Colonic mucosa (tissue), 4 donors: ENCODE measurements around the gene APOLD1. TPM values are rescaled to one million over a fixed set of nuclear protein-coding genes. Genes with fewer than 3 reads are reported as not detected.

Source experiments
- DNase-seq: peaks from one replicate; pipeline ENCODE4 v3.0.0-alpha.2; 2020
- H3K27ac ChIP-seq: fragments of 200-600 bp; one replicate; pipeline ENCODE4 v1.8.0; 2021
- H3K27me3 ChIP-seq: fragments of 200-600 bp; one replicate; pipeline ENCODE4 v1.8.0; 2021
- H3K36me3 ChIP-seq: fragments of 200-600 bp; one replicate; pipeline ENCODE4 v1.8.0; 2021
- H3K4me1 ChIP-seq: fragments of 200-600 bp; one replicate; pipeline ENCODE4 v1.8.0; 2021; ENCODE audit warnings: mild to moderate bottlenecking
- H3K4me3 ChIP-seq: fragments of 200-600 bp; one replicate; pipeline ENCODE4 v1.8.0; 2021
- H3K9ac ChIP-seq, 2 donors: one replicate each; pipeline ENCODE4 v1.7.0; 2013; ENCODE audit warnings: control low read depth in 2 of 2, low read depth in 2 of 2, low read length in 2 of 2
- H3K9me3 ChIP-seq: fragments of 200-600 bp; one replicate; pipeline ENCODE4 v1.8.0; 2021
- CTCF ChIP-seq: fragments of 200-600 bp; IDR thresholded peaks from one replicate; pipeline ENCODE4 v1.8.0; 2022; ENCODE audit warnings: antibody characterized with exemption, mild to moderate bottlenecking
- intact Hi-C: fragments of 100-400 bp; cut with DNase I; formaldehyde crosslinking; loops from one replicate; pipeline ENCODE4 v1.14.1; 2022
- total RNA-seq, 2 donors: library from RNA; stranded (reverse); fragmentation: NEBNext Ultra II Directional in 1 of 2; extraction: Animal tissue kit (Norgen Biotek cat#: 25700) in 1 of 2; gene quantifications; one replicate each; pipeline ENCODE4 v1.2.1, GENCODE V29; 2021
- donor health status: healthy.
- donor health status: DM: no; HTN: no; CAD: no.
- donor health status: DM: no; HTN: no; CAD: no.

Gene APOLD1
- total RNA-seq, 2 donors from 2014 or later, result 2.6 to 5.4 TPM

- H3K4me3 ChIP-seq, result no peak overlapping the region
- no peak for DNase-seq
- no peaks in the 10 kb centered on the region for H3K27me3 ChIP-seq
- intact Hi-C loops, result no loop called here
- no peak for TF ChIP-seq CTCF
- H3K9me3 ChIP-seq, result no peaks in the 10 kb centered on the region
- no peak overlapping the region for H3K27ac ChIP-seq
- peaks cover 4% of the 10 kb centered on the region for H3K4me1 ChIP-seq
- no peak overlapping the region for H3K9ac ChIP-seq
- H3K36me3 ChIP-seq, result peaks cover 23% of the 10 kb centered on the region
These were observed 37.8 kb downstream of the APOLD1 start for GRCh38 chr12:12823300-12823699.

DNA sequence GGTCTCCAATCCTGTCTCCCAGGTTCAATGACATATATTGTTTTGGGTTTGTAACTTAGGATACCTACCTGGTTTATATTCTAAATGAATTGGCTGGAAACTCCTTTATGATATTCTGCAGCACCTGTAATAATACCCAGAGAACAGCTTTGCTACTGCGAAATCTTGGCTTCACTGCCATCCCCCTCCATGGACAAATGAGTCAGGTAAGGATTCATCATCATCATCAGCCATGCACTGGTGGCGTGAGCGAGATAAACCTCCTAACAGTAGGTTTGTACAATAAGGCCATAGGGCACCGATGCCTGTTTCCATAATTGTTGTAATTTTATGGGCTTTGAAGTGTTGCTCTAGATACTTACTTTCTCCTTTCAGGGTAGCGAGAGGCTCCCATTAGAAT, 38.4 kb downstream of the APOLD1 start:
- no peak for TF ChIP-seq CTCF
- Histone ChIP-seq H3K27me3 (no peaks in the 10 kb centered on the region), H3K36me3 (peaks cover 26% of the 10 kb centered on the region), H3K4me1 (peaks cover 4% of the 10 kb centered on the region), H3K27ac (no peak overlapping the region), H3K9me3 (no peaks in the 10 kb centered on the region), H3K4me3 (no peak overlapping the region), H3K9ac (no peak overlapping the region)
- intact Hi-C loops, result no loop called here
- no peak for DNase-seq

DNA sequence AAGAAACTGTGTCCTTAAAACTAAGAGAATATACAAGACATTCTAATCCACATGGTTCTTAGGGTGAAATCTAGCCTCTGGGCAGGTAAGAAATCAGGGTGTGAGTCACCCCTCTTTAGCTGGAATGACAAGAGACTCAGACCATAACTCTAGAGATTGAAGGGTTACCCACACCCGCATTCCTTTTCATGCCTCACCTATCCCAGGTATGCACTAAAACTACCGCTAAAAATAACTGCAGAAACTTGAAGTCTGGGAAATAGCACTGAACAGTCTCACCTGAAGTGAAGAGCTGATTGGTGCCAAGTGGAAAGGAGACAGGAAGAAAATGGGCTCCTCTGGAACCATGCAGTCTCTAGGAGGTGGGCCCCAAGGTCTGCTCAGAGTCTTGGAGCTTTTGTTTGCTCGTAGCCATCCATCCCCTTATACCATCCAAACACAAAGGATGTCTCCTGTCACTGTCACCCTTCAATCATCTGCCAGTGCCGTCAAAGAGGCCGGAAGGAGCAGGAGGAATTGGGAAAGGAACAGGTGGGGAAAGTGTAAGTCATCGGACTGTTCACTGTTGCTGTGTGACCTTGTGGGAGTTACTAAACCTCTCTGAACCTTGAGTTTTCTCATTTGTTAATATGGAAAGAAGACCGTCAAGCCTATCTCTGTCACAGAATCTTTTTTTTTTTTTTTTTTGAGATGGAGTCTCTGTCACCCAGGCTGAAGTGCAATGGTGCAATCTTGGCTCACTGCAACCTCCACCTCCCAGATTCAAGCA, 50.1 kb downstream of the APOLD1 start:
- Histone ChIP-seq H3K4me3 (no peak overlapping the region), H3K27me3 (no peaks in the 10 kb centered on the region), H3K4me1 (peaks cover 5% of the 10 kb centered on the region), H3K9me3 (no peaks in the 10 kb centered on the region), H3K9ac (peak overlapping the region in 1 of 2 donors; percentile 19), H3K27ac (no peak overlapping the region), H3K36me3 (no peaks in the 10 kb centered on the region)
- DNase-seq, result no peak
- intact Hi-C loops, result loop anchor here (10.0 kb wide), 2 partner anchors 49 to 139 kb away; no protein-coding TSS in a partner anchor
- no peak for TF ChIP-seq CTCF

DNA sequence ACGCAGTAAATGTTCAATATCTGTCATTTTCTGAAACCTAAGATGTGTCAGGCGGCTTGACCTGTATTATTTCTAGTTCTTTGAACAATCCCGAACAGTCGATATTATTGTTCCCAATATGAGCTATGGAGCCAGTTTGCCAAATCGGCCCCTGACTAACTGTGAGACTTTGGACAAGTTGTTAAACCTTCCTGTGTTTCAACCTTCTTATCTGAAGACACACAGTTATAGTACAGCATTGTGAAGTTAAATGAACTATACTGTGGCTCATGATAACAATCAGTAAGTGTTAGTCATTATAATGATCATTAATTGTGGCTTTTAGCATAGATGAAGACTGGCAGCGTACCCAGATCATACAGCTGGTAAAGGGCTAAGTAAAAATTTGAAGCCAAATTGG, 51.1 kb downstream of the APOLD1 start:
- intact Hi-C loops, result loop anchor here (10.0 kb wide), 2 partner anchors 48 to 138 kb away; no protein-coding TSS in a partner anchor
- Histone ChIP-seq H3K9me3 (no peaks in the 10 kb centered on the region), H3K4me1 (peaks cover 8% of the 10 kb centered on the region), H3K36me3 (no peaks in the 10 kb centered on the region), H3K4me3 (no peak overlapping the region), H3K9ac (peak overlapping the region in 1 of 2 donors; percentile 42), H3K27ac (no peak overlapping the region), H3K27me3 (no peaks in the 10 kb centered on the region)
- DNase-seq, result no peak
- no peak for TF ChIP-seq CTCF

- peak; percentile 30 for TF ChIP-seq CTCF
- Histone ChIP-seq H3K36me3 (no peaks in the 10 kb centered on the region), H3K4me1 (peaks cover 8% of the 10 kb centered on the region), H3K27me3 (no peaks in the 10 kb centered on the region), H3K9ac (peak overlapping the region in 1 of 2 donors; percentile 42), H3K4me3 (no peak overlapping the region), H3K9me3 (no peaks in the 10 kb centered on the region), H3K27ac (no peak overlapping the region)
- intact Hi-C loops, result loop anchor here (10.0 kb wide), 2 partner anchors 48 to 138 kb away; no protein-coding TSS in a partner anchor
- DNase-seq, result peak; percentile 49
These were observed 51.8 kb downstream of the APOLD1 start for GRCh38 chr12:12837025-12837812.
